ENCODE measurements around the gene IDH3A. TPM values are rescaled to one million over a fixed set of nuclear protein-coding genes. Genes with fewer than 3 reads are reported as not detected.

IDH3A gene
- total RNA-seq, 1 donor from 2014 or later, result 78.3 TPM

DNA sequence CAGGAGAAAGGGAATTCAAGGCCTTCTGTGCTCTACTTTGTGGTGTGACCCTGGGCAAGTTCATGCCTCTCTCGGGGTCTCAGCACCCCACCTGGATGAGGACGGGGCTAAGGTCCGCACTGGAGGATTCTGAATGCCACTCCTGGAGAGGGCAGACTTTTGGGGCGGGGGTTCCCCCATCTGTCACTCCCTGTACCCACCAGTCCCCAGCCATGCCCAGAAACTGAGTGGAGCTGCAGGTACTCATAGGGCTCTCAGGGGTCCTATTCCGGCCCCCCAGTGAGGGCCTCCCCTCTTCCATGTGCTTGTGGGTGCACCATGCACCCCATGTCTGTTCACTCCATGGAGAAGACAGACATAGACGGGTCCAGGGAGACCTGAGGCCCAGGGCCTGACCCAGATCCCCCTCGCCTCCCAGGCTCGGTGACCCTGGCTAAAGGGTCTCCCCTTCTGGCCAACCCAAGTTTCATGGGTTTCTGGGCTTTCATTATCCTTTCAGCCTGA, 59.2 kb downstream of the IDH3A start:
- DNase-seq (no peak), ATAC-seq (no peak)
- TF ChIP-seq, protein P1, sequence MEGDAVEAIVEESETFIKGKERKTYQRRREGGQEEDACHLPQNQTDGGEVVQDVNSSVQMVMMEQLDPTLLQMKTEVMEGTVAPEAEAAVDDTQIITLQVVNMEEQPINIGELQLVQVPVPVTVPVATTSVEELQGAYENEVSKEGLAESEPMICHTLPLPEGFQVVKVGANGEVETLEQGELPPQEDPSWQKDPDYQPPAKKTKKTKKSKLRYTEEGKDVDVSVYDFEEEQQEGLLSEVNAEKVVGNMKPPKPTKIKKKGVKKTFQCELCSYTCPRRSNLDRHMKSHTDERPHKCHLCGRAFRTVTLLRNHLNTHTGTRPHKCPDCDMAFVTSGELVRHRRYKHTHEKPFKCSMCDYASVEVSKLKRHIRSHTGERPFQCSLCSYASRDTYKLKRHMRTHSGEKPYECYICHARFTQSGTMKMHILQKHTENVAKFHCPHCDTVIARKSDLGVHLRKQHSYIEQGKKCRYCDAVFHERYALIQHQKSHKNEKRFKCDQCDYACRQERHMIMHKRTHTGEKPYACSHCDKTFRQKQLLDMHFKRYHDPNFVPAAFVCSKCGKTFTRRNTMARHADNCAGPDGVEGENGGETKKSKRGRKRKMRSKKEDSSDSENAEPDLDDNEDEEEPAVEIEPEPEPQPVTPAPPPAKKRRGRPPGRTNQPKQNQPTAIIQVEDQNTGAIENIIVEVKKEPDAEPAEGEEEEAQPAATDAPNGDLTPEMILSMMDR (IDR thresholded peaks at IDR 0.05), result no peak
- Histone ChIP-seq H3K36me3 (no peaks in the 10 kb centered on the region), H3K9me3 (no peaks in the 10 kb centered on the region), H3K4me1 (no peaks in the 10 kb centered on the region), H3K27ac (no peak overlapping the region), H3K4me3 (no peak overlapping the region), H3K27me3 (ENCODE audit: low read depth) (no peaks in the 10 kb centered on the region)
- intact Hi-C loops (cut with DNase I), result no loop called here

DNA sequence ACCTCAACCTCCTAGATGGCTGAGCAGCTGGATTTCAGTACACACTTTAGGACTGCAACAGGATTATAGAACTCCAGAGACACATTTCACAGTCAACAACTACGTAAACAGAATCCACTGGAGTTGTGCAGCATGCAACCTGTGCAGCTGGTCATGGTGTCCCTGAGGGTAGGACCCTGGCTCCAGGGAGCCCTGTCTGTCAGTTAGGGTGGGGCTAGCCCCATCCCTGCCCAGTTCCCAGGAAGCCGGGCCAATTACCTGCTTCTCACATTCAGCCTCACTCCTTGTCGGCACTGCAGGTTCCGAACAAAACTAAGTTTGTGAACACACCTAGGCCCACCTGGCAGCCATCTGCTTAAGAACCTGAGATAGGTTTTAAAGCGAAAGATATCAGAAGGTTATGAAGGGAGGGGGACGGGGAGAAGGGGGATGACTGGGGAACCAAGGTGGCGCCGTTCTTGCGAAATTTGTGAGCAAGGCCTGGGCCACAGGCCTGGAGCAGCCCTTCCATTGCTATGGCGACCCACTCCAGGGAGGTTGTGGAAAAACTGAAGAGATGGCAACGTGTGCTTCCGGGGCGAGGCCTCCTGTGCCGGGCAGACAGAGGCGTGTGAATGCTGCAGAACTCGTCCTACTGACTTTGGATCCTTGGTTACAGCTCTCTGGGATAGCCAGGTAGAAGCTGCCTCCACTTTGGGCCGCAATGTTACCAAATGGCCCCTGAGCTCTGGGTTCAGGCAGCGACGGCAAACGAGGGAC, 59.9 kb downstream of the IDH3A start:
- intact Hi-C loops (cut with DNase I), result no loop called here
- H3K4me1 ChIP-seq, result no peaks in the 10 kb centered on the region
- TF ChIP-seq, protein P1 (IDR thresholded peaks at IDR 0.05), result no peak
- H3K4me3 ChIP-seq, result no peak overlapping the region
- no peaks in the 10 kb centered on the region for H3K9me3 ChIP-seq
- peak in 1 of 2 donors; percentile 45 for ATAC-seq
- H3K27ac ChIP-seq, result no peak overlapping the region
- H3K36me3 ChIP-seq, result no peaks in the 10 kb centered on the region
- peaks cover 2% of the 10 kb centered on the region for H3K27me3 ChIP-seq (ENCODE audit: low read depth)
- DNase-seq, result no peak

DNA sequence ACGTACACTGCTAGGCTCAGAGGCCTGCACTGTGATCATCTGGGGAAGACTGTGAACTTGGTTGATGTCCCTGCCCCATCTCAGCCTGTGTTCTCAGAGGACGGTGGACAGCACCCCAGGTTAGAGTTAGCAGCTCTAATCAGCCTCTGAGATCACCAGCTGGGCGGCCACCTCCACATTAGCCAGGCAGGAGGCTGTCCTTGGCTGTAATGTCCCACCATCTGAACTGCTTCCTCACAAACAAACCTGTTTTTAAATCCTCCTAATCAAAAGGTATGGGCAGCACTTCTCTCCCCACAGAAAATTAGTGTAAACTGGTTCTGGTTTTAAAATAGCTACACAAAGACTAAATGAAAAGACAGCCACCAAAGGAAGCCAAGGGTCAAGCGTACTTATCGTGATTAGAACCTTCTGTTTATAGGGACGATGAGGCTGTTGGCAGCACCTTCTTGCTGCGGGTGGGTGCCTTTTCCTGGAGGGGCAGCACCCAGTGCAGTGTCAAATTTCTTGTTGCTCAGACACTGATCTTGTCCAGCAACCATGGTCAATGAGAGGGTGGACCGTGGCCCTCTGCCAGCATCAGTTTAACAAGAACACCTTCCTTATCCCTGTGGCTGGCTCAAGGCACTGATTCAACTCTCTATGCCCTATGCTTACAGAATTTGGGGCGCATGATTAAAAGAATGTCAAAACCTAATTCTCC, 60.6 kb downstream of the IDH3A start:
- Histone ChIP-seq H3K27me3 (ENCODE audit: low read depth) (peaks cover 6% of the 10 kb centered on the region), H3K4me1 (no peaks in the 10 kb centered on the region), H3K36me3 (no peaks in the 10 kb centered on the region), H3K9me3 (no peaks in the 10 kb centered on the region), H3K27ac (no peak overlapping the region), H3K4me3 (no peak overlapping the region)
- TF ChIP-seq, protein P1 (IDR thresholded peaks at IDR 0.05), result no peak
- DNase-seq (peak; percentile 66), ATAC-seq (no peak)
- intact Hi-C loops (cut with DNase I), result no loop called here

DNA sequence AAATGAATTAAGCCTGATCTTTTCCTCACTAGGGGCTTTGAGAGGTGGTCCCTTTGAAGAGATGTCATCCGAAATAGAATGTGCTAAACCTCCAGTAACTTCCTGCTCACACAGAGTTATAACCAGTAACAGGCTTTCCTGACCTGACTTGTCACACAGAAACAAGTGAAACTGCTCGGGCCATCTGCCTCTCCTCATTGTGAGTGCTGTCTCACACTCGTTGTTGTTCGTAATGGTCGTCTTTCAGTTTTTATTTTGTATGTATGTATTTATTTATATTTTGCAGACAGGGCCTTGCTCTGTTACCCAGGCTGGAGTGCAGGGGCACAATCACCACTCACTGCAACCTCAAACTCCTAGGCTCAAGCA, 61.2 kb downstream of the IDH3A start:
- ATAC-seq, result no peak
- DNase-seq, result no peak

DNA sequence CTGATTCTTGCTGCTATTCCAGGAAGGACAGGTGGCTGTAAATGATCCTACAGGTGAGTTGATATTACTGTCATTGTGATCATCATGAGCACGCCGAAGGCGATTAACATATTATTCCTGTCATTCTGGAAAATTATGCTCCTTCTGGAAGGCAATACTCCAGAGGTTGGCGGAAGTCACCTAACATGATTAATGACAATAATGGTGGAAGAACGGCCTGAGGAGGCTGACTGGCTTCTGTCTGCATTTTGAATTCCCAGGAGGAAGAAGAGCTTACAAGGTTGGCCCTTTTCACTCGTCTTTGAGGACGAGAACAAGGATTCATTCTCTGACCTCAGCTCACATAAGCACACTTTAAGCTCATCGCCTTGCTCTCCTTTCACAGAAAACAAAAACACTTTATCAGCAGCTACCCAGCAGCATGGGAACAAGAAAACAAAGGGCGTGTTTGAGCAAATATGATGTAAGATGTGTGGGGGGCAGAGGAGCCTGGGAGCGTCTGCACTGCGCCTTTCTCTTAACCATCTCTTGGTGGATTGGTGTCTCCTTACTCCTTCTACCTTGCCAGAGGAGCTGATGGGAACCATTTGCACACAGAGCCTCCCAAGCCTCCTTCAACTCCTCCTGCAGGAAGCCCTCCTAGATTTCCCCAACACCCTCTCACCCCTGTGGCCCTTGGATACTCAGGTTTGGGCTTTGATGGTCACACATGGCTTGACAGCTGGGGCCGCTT, 62.2 kb downstream of the IDH3A start:
- no peaks in the 10 kb centered on the region for H3K9me3 ChIP-seq
- intact Hi-C loops (cut with DNase I), result no loop called here
- ATAC-seq (no peak), DNase-seq (no peak)
- H3K4me1 ChIP-seq, result no peaks in the 10 kb centered on the region
- no peak overlapping the region for H3K4me3 ChIP-seq
- H3K27me3 ChIP-seq (ENCODE audit: low read depth), result peaks cover 6% of the 10 kb centered on the region
- TF ChIP-seq, protein P1 (IDR thresholded peaks at IDR 0.05), result no peak
- no peaks in the 10 kb centered on the region for H3K36me3 ChIP-seq
- H3K27ac ChIP-seq, result no peak overlapping the region

More for the DNA sequence above, 61.2 kb downstream of the IDH3A start:
- Histone ChIP-seq H3K4me1 (no peaks in the 10 kb centered on the region), H3K4me3 (no peak overlapping the region), H3K27me3 (ENCODE audit: low read depth) (peaks cover 6% of the 10 kb centered on the region), H3K36me3 (no peaks in the 10 kb centered on the region), H3K27ac (no peak overlapping the region), H3K9me3 (no peaks in the 10 kb centered on the region)
- intact Hi-C loops (cut with DNase I), result no loop called here
- TF ChIP-seq, protein P1 (IDR thresholded peaks at IDR 0.05), result no peak
